NOMO-1 treated with dmso at 0.1 percent for 144 hours (cell line): Measurements from ENCODE around the gene PGPEP1.
"Not testable (repeated sequence)": the region's sequence is repeated elsewhere in the genome, so short reads cannot be mapped to it uniquely, and the experiment has no call there.

Experiments used
- DNase-seq: peaks from one replicate; lab custom pipeline; 2025; ENCODE audit not compliant: unreplicated experiment; lab: John Stamatoyannopoulos, UW

Gene PGPEP1

GRCh38 chr19:18363787-18364186 lies 23.4 kb downstream of the PGPEP1 start:
- no peak for DNase-seq

- not testable (repeated sequence) for DNase-seq
These were observed 24.0 kb downstream of the PGPEP1 start for GRCh38 chr19:18364277-18364825.

GRCh38 chr19:18364826-18365528 lies 24.6 kb downstream of the PGPEP1 start:
- DNase-seq: peak; percentile 33

- DNase-seq: no peak
These were observed 25.6 kb downstream of the PGPEP1 start for GRCh38 chr19:18366021-18366435.

GRCh38 chr19:18368504-18369222 lies 28.3 kb downstream of the PGPEP1 start:
- DNase-seq: no peak

- no peak for DNase-seq
These were observed 33.1 kb downstream of the PGPEP1 start for GRCh38 chr19:18373407-18373891.

GRCh38 chr19:18373892-18374629 lies 33.7 kb downstream of the PGPEP1 start:
- peak; percentile 87 for DNase-seq

GRCh38 chr19:18377026-18377425 lies 36.6 kb downstream of the PGPEP1 start:
- DNase-seq: no peak

GRCh38 chr19:18379803-18380747 lies 39.7 kb downstream of the PGPEP1 start:
- peak; percentile 9 for DNase-seq

- DNase-seq: no peak
These were observed 40.4 kb downstream of the PGPEP1 start for GRCh38 chr19:18380843-18381242.

GRCh38 chr19:18383622-18384021 lies 43.2 kb downstream of the PGPEP1 start:
- not testable (repeated sequence) for DNase-seq

GRCh38 chr19:18384775-18385174 lies 44.4 kb downstream of the PGPEP1 start:
- no peak for DNase-seq

- no peak for DNase-seq
These were observed 44.9 kb downstream of the PGPEP1 start for GRCh38 chr19:18385359-18385674.

- peak; percentile 30 for DNase-seq
These were observed 45.5 kb downstream of the PGPEP1 start, which contains the start of gene GDF15 for GRCh38 chr19:18385675-18386542. TSS of gene GDF15 (plus strand) at chr19:18386158. CDS start at chr19:18386190, 32 bp downstream.

GRCh38 chr19:18386543-18387271 lies 46.3 kb downstream of the PGPEP1 start:
- no peak for DNase-seq

GRCh38 chr19:18388100-18388959 lies 47.9 kb downstream of the PGPEP1 start:
- peak; percentile 61 for DNase-seq

- DNase-seq: no peak
These were observed 48.7 kb downstream of the PGPEP1 start for GRCh38 chr19:18388960-18389725.
